SIG-M5 treated with dmso at 0.1 percent for 504 hours (cell line): ENCODE measurements around the gene CDAN1.
"Not testable (repeated sequence)": the region's sequence is repeated elsewhere in the genome, so short reads cannot be mapped to it uniquely, and the experiment has no call there.

Experiments
- DNase-seq: peaks from one replicate; lab custom pipeline; 2025; ENCODE audit not compliant: unreplicated experiment; lab: John Stamatoyannopoulos, UW

Gene CDAN1, protein sequence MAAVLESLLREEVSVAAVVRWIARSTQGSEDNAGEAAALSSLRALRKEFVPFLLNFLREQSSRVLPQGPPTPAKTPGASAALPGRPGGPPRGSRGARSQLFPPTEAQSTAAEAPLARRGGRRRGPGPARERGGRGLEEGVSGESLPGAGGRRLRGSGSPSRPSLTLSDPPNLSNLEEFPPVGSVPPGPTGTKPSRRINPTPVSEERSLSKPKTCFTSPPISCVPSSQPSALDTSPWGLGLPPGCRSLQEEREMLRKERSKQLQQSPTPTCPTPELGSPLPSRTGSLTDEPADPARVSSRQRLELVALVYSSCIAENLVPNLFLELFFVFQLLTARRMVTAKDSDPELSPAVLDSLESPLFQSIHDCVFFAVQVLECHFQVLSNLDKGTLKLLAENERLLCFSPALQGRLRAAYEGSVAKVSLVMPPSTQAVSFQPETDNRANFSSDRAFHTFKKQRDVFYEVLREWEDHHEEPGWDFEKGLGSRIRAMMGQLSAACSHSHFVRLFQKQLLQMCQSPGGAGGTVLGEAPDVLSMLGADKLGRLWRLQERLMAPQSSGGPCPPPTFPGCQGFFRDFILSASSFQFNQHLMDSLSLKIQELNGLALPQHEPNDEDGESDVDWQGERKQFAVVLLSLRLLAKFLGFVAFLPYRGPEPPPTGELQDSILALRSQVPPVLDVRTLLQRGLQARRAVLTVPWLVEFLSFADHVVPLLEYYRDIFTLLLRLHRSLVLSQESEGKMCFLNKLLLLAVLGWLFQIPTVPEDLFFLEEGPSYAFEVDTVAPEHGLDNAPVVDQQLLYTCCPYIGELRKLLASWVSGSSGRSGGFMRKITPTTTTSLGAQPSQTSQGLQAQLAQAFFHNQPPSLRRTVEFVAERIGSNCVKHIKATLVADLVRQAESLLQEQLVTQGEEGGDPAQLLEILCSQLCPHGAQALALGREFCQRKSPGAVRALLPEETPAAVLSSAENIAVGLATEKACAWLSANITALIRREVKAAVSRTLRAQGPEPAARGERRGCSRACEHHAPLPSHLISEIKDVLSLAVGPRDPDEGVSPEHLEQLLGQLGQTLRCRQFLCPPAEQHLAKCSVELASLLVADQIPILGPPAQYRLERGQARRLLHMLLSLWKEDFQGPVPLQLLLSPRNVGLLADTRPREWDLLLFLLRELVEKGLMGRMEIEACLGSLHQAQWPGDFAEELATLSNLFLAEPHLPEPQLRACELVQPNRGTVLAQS

DNA sequence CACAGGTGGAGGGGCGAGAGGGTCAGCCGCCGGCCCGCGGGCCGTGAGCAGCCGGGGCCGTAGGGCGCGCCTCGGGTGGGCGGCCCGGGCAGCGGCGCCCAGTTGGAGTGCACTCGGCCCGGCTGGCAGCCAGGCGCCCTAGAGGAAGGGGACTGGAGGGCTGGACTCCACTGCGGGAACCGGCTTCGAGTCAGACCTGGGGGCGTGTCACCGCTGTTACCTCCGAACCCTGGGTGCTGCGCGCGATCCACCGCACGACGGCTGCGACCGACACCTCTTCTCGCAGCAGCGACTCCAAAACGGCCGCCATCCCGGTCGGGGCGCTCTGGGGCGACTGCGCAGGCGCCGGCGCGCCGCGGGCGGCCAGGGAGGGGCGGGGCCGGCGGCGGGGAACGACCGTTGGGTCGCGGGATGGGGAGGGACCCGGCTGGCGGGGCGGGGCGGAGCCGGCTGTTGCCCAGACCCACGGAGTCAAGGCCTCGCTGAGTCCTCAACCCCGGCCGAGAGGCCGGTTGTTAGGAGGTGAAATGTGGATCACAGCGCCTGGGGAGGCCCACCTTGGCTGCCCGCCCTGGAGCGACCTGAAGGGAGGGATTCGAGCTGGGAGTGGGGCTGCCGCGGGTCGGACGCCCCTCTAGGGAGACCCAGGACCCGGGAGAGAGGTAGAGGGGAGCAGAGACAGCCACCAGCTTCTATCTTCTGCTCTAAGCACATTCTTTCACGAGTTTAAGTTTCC lies at the start of gene CDAN1:
Gene CDAN1, minus strand, starts transcription at position 336 of the 736 bp plus-strand sequence. Its CDS starts 26 bp downstream, at position 310.
- peak; percentile 78 for DNase-seq

DNA sequence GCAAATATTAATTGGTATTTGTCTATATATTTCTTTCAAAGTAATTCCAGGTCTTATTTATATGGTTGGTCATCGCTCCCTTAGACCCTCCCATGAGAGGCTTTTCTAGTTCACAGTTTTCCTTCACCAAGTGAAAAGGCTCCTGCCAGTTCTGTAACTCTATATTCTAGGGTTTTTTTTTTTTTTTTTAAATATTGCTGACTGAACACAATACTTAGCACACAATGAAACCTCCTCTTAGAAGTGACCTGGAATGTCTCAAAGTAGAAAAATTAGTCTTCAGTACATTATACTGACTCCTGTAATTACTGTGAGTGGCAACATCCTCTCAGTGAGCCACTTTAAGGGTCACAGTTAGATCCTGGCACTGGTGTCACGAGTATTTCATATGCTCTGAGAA lies 48.6 kb upstream of the CDAN1 start:
- no peak for DNase-seq

DNA sequence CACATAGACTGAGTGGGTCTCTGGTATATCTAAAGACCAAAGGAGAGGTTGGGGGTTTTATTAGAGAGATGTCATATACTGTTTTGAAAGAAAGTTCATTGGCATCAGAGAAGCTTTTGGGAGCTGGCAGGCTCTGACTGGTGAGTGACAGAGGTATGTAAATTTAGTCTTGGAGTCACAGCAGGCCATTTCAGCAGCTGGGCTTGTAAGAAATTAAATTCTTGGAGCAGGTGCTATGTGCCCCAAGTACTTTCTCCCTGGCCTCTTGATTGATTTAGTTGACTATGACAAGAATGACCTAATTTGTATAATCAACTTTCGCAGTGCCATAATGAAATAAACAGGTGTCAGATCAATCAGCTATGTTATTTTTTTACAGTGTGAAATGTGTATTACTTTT lies 47.8 kb upstream of the CDAN1 start:
- no peak for DNase-seq

DNA sequence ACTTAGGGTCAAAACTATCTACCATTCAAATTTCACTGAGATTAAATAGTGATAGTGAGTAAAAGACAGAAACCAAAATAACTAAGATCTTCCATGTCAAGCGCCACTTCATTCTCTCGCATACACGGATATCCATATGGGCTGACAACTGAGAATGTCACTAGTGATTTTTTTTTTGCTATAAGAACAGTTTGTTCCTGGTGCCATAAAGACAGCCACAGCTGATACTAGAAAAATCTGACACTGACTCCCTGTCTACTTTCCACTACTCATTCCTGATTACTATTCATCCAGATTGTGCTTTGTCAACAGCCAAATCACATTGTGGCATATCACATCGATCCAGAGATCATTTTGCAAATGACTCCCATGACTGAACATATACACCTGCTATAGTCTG lies 45.8 kb upstream of the CDAN1 start:
- DNase-seq = no peak

DNA sequence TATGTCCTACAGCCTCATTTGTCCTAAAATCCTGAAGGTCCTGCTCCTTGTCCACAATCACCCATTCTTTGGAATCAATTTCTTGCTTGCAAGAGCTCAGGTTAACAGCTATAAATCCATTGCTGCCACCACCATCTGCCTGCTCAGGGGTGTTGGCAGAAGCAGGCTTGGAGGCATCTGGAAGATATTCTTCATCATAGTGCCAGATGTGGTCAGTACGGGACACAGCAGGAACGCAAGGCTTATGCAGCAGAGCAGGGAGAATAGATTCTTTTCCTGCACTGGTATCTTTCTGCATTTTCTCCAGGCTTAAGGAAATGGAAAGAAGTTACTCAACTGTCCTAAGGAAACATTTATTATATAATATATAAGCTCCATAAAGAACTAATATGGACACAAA lies 38.5 kb upstream of the CDAN1 start:
- DNase-seq = no peak

DNA sequence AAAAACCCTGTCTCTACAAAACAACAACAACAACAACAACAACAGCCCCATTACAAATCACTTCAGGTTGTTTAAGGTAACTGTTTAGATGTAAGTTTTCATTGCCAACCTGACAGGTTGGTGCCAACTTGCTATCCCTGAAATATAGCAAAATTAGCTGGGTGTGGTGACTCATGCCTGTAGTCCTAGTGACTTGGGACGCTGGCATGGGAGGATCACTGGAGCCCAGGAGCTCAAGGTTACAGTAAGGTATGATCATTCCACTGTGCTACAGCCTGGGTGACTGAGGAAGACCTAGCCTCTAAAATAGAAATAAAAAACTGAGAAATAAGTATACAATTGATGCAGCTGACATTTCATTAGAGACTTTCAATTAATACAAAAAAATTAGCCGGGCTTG lies 36.0 kb upstream of the CDAN1 start:
- no peak for DNase-seq

DNA sequence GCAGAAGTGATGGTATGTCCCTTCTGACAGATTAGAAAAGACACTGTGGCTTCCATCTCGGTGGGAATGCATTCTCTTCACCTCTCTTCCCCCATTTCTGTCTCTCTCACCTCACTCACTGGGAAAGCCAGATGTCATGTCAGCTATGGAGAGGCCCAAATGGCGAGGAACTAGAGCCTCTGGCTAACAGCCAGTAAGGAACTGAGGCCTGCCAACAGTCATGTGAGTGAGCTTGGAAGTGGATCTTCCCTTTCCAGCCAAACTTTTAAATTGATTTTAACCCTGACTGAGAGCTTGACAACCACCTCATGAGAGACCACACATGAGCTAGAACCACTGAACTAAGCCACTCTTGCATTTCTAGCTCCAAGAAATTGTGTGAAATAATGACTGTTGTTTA lies 35.2 kb upstream of the CDAN1 start:
- DNase-seq = no peak

DNA sequence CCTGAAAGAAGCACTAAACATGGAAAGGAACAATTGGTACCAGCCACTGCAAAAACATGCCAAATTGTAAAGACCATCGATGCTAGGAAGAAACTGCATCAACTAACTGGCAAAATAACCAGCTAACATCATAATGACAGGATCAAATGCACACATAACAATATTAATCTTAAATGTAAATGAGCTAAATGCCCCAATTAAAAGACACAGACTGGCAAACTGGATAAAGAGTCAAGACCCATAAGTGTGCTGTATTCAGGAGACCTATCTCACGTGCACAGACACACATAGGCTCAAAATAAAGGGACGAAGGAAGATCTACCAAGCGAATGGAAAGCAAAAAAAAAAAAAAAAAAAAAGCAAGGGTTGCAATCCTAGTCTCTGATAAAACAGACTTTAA lies 29.2 kb upstream of the CDAN1 start:
- DNase-seq = not testable (repeated sequence)

DNA sequence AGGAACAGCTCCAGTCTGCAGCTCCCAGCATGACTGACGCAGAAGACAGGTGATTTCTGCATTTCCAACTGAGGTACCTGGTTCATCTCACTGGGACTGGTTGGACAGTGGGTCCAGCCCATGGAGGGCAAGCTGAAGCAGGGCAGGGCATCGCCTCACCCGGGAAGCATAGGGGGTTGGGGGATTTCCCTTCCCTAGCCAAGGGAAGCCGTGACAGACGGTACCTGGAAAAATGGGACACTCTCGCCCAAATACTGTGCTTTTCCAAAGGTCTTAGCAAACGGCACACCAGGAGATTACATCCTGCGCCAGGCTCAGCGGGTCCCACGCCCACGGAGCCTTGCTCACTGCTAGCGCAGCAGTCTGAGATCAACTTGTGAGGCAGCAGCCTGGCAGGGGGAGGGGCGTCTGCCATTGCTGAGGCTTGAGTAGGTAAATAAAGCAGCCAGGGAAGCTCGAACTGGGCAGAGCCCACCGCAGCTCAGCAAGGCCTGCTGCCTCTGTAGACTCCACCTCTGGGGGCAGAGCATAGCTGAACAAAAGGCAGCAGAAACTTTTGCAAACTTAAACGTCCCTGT lies 27.3 kb upstream of the CDAN1 start:
- not testable (repeated sequence) for DNase-seq

DNA sequence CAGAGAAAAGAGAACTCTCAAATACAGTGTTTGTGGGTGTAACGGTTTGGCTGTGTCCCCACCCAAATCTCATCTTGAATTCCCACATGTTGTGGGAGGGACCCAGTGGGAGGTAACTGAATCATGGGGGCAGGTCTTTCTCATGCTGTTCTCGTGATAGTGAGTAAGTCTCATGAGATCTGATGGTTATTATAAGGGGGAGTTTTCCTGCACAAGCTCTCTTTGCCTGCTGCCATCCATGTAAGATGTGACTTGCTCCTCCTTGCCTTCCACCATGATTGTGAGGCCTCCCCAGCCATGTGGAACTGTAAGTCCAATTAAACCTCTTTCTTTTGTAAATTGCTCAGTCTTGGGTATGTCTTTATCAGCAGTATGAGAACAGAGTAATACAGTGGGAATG lies 24.9 kb upstream of the CDAN1 start:
- not testable (repeated sequence) for DNase-seq

DNA sequence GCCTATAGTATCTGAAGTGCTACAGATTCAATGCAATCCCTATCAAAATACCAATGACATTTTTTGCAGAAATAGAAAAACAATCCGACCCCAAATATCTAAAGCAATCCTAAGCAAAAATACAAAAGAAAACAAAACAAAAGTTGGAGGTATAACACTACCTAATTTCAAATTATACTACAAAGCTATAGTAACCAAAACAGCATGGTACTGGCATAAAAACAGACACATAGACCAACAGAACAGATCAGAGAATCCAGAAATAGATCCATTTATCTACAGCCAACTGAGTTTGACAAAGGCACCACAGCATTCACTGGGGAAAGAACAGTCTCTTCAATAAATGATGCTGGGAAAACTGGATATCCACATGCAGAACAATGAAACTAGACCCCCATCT lies 23.8 kb upstream of the CDAN1 start:
- no peak for DNase-seq

DNA sequence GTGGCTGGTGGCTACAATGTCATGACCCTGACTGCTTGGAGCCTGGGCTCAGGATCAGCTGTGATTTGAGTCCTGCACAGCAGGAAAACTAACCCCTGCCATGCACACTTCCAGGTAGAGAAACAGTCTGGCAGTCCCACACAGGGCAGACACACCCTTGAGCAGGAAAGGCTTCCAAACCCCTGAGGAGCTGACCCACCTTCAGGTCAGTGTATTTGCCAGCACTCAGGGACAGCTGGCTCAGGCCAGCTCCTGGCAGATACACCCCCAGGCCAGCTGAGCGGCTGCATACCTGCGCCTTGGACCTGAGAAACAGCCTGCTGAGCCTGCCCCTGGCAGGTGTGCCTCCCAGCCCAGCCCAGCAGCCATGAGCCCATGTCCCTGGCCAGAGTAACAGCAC lies 22.2 kb upstream of the CDAN1 start:
- DNase-seq = no peak

DNA sequence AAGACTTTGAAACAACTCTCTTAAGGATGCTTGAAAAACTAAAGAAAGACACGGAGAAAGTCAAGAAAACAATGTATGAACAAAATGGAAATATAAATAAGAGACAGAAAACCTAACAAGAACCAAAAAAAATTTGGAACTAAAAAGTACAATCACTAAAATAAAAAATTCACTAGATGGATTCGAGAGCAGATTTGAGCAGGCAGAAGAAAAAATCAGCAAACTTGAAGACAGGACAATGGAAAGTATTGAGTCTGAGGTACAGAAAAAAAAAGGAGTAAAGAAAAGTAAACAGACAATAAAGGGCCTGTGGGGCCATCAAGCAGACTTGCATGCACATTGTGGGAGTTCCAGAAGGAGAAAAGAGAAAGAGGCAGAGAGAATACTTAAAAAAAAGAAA lies 13.4 kb upstream of the CDAN1 start:
- DNase-seq = no peak

DNA sequence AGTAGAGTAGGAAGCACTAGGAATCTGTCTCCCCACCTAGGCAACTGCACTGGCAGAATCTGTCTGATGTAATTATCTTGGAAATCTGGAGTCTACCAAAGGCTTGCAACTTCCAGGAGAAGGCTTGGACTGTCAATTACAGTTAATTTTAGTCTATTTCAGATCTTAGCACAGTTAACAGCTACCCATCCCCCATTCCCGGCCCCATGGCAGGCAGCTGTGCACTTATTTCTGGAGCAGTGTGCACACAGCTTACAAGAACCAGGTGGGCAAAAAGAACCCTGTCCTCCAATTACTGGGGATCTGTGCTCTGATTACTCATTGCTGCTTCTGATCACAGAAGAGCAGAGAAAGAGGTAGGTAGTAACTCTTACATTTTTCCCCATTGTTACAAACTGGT lies 12.3 kb upstream of the CDAN1 start:
- no peak for DNase-seq

DNA sequence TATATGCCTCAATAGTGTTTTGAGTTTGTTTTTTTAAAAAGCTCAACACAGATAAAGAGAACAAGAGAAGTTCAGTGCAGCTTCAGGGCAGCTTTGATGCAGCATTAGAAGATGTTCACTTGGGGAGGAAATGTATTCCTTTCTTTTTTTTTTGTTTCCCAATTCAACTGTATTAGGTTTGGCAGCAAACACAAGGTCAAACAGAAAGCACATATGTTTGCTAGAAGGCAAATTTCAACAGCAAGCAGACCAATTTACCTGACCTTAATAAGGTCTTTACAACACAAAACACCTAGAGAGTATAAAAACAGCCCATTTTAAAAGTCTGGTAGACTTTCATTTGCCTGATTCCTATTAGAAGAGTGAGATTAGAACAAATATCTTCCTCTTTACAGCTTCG lies 7.3 kb upstream of the CDAN1 start:
- no peak for DNase-seq

DNA sequence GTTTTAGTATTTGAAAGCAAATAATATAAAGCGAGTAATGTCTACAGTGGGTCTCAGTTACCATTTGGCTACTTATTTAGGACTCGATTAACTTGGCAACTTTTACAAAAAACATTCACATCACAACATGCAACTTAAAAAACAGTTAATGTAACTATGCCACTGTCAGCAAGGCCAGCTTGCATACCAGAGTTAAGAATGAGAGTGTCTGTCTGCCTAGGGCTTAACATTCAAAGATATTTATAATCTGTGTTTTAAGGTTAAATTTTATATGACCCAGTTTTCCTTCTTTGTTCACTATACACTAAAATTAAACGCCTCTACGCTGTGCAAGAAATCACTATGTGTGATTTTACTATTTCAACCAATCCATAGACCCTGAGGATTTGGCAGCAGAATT lies 5.2 kb upstream of the CDAN1 start:
- no peak for DNase-seq

DNA sequence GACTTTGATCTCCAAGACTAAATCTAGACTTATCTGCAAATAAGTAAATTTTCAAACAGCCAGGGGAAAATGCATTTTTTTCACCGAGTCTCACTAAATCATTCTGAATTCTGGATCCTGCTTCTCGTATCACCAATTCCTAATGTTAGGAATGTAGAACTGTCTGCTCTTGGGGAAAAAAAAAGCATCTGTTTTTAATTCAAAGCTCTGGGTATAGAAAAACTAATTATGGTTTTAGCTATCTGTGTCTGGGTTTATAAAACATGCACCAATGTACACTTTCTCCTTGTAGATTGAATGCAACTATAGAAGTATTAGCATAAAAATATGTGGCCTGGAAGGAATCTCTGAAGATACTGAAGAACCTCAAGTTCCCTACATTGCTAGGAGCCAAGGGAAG lies 4.8 kb upstream of the CDAN1 start:
- DNase-seq = no peak

DNA sequence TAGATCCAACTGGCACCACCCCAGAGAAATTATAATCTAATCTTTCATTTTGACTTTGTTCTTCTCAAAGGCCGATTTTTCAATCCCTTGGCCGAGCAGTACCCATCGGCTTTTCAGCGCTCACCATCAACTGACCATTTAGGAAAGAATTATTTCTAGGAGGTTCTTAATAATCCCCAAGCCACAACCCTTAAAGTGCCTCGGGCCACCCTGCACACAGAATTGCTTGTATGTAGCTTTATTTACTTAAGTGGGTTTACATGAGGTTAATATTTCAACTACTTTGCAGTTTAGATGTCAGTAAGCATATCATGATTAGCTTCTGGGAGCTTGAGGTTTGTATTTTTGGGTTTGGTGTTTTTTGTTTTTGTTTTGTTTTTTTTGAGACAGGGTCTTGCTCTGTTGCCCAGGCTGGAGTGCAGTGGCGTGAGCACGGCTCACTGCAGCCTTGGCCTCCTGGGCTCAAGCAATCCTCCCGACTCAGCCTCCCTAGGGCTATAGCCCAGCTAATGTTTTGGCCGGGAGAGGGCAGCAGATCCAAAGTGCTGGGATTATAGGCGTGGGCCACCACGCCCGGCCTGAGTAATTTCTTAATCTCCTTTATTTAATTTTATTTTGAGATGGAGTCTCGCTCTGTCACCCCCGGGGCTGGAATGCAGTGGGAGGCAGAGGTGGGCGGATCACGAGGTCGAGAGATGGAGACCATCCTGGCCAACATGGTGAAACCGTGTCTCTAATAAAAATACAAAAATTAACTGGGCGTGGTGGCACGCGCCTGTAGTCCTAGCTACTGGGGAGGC lies 801 bp upstream of the CDAN1 start:
- DNase-seq = no peak

DNA sequence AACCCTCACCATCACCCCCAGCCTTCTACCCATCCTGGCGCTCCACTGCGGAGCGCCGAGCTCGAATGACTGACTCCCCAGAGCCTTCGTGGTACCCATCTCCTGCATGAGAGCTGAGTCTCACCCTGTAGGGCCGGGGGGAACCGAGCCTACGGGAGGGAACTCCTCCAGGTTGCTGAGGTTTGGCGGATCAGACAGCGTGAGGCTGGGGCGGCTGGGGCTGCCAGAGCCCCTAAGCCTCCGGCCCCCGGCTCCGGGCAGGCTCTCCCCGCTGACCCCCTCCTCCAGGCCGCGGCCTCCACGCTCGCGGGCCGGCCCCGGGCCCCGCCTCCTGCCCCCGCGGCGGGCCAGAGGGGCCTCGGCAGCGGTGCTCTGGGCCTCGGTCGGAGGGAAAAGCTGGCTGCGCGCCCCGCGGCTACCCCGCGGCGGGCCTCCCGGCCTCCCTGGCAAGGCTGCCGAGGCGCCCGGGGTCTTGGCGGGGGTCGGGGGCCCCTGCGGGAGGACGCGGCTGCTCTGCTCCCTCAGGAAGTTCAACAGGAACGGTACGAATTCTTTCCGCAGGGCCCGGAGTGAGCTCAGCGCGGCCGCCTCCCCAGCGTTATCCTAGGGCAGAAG lies 643 bp downstream of the CDAN1 start:
- DNase-seq = no peak
